ENCODE results near the gene TRIM17.
A peak's percentile ranks its signal among the peaks of the same experiment; 100 is the strongest.

The TRIM17 gene

GRCh38 chr1:228378873-228379460 lies 37.7 kb downstream of the TRIM17 start:
- peak overlapping the region; percentile 34; the same call in 1 of the 2 replicates for H3K27ac ChIP-seq
- 0 out of 2 replicates have a peak, but pooled peaks have one; percentile 6 for TF ChIP-seq CTCF (conservative IDR thresholded peaks at IDR 0.05)

- TF ChIP-seq CTCF (conservative IDR thresholded peaks at IDR 0.05) = peak; percentile 48
- peak overlapping the region; percentile 34; the same call in 1 of the 2 replicates for H3K27ac ChIP-seq
These were observed 38.4 kb downstream of the TRIM17 start for GRCh38 chr1:228378090-228378872.

DNA sequence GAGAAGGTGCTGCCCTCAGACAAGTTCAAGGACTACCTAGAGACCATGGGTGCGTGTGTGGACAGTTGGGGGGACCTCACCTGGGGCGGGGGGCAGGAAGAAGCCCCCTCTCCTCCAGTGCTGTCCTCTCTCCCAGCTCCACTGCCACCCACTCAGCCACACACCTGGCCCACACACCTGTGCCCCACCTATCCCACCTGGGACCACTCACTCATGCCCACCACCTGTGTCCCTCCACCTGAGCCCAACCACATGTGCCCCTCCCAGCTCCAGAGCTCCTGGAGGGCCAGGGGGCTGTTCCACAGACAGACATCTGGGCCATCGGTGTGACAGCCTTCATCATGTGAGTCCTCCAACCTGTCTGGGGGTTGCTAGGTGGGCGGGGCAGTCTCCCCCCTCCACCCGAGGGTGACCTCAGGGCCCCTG lies 39.0 kb downstream of the TRIM17 start:
- H3K27ac ChIP-seq = no peak overlapping the region
- no peak for TF ChIP-seq CTCF (conservative IDR thresholded peaks at IDR 0.05)

GRCh38 chr1:228376651-228377631 lies 39.7 kb downstream of the TRIM17 start:
- no peak for TF ChIP-seq CTCF (conservative IDR thresholded peaks at IDR 0.05)

GRCh38 chr1:228376262-228376628 lies 40.4 kb downstream of the TRIM17 start:
- TF ChIP-seq CTCF (conservative IDR thresholded peaks at IDR 0.05) = no peak

More at GRCh38 chr1:228376651-228377631, 39.7 kb downstream of the TRIM17 start:
- no peak overlapping the region for H3K27ac ChIP-seq

GRCh38 chr1:228375578-228376261 lies 40.9 kb downstream of the TRIM17 start:
- no peak overlapping the region for H3K27ac ChIP-seq
- no peak for TF ChIP-seq CTCF (conservative IDR thresholded peaks at IDR 0.05)

More at GRCh38 chr1:228376262-228376628, 40.4 kb downstream of the TRIM17 start:
- H3K27ac ChIP-seq = no peak overlapping the region
